GM21619 (cell line): ENCODE data around the gene F2RL3.
"Not testable (repeated sequence)": the region's sequence is repeated elsewhere in the genome, so short reads cannot be mapped to it uniquely, and the experiment has no call there.

Experiments
- ATAC-seq: cut with Tn5 transposase; IDR thresholded peaks from one replicate; pipeline ENCODE4 v1.9.1; 2021; ENCODE audit not compliant: unreplicated experiment

F2RL3 gene

DNA sequence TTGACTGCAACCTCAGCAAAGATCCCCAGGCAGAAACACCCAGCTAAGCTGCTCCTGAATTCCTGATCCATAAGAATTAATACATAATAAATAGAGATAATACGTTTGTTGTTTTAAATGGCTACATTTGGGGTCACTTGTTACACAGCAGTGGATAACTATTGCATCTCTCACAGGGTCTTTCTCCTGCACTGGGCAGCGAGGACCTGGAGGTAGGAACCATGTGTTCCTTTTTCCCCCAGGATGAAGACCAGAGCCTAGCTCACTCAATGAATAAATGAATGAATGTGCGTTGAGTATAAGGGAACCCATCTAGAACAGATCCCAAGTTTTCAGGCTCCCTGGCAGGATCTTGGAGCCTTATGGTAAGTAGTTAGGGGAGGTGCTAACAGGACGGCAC is 30.7 kb downstream of the F2RL3 start:
- no peak for ATAC-seq

DNA sequence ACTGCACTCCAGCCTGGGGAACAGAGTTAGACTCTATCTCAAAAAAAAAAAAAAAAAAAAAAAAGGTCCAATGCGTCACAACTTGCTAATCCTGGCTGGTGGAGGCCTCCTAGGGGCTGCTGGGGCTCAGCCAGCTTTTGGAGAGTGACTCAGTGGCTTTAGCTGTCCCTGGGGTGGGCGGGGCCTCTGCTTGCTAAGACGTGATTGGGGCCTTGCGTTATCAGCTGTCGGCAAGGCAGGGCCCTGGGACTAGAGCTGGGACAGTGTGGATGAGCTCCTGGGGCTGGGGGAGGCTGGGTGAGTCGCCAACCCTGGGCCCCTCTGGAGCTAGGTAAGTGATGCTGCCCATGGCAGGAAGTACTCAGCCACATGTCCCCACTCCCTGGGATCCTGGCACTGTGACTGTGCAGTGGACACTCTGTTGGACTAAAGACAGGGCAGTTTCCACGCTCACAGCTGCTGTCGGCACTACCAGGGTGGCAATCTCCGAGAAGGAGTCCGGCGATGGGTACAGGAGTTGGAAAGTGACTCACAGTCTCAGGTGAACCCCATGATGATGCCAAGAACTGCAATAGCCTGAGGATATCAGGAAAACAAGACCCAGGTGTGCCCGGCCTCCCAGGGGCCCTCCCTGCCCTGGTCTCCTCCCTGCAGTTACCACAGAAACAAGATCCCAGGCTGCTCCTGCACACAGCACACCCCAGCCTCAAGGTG is 32.2 kb downstream of the F2RL3 start:
- ATAC-seq = no peak

DNA sequence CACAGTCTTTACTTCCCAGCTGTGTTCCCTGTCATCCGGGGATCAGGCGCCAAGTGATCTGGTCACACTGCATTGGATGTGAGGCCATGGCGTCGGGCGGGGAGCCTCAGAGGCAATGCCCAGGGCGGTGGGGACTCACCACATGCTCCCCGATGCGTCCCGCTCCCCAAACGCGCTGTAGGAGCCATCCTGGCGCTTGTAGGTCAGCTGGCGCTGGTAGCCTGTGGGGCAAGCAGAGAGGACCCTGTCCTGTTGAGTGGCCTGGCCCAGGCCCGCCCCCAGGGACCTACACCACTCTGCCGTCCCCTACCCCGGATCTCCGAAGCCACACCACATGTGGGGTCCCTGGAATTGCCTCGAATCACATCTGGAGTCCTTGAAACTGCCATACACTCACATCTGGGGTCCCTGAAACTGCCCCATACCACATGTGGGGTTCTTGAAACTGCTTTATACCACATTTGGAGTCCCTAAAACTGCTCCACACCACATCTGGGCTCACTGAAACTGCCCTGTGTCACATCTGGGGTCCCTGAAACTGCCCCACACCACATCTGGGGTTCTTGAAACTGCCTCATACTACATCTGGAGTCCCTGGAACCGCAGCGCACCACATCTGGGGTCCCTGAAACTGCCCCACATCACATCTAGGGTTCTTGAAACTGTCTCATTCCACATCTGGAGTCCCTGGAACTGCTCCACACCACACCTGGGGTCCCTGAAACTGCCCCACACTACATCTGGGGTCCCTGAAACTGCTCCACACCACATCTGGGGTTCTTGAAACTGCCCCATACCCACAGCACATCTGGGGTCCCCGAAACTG is 33.2 kb downstream of the F2RL3 start:
- no peak for ATAC-seq

DNA sequence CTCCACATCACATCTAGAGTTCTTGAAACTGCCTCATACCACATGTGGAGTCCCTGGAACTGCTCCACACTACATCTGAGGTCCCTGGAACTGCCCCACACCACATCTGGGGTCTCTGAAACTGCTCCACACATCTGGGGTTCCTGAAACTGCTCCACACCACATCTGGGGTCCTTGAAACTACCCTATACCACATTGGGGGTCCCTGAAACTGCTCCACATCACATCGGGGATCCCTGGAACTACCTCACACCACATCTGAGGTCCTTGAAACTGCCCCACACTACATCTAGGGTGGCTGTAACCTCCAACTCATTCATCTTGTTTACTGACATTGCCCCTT is 33.8 kb downstream of the F2RL3 start:
- no peak for ATAC-seq

DNA sequence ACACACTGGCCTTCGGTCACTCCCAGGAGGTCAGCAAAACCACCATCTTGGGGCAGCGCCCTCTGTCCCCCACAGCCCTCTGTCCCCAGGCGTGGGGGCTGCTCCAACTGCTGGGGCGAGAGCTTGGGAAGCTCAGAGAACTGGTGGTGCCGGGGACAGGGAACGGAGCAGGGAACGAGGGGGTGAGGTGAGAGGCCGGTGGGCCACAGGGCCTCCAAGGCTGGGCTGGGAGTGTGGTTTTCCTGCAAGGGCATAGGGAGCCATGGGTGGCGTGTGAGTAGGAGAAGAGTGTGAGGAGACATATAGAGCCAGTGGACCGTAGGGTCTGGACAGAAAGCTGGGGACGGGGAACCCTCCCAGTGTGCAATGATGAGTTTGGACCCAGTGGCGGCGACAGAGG is 34.1 kb downstream of the F2RL3 start:
- no peak for ATAC-seq

DNA sequence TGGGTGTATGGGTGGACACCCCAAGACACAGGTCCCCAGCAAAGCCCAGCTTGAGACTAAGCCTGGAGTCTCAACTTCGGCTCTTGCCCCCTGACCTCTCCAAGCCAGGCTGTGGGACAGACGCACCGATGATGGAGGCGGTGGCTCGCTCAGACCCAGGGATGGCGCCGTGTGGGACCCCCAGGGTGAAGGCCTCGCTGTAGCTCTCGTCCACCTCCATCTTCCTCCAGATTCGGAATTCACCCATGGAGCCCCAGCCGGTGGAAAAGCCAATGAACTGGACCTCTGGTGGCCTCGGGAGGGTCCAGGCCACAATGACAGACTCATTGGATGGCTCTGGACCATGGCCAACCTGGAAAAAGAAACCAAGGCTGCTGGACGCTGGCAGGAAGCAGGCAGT is 39.1 kb downstream of the F2RL3 start:
- no peak for ATAC-seq

DNA sequence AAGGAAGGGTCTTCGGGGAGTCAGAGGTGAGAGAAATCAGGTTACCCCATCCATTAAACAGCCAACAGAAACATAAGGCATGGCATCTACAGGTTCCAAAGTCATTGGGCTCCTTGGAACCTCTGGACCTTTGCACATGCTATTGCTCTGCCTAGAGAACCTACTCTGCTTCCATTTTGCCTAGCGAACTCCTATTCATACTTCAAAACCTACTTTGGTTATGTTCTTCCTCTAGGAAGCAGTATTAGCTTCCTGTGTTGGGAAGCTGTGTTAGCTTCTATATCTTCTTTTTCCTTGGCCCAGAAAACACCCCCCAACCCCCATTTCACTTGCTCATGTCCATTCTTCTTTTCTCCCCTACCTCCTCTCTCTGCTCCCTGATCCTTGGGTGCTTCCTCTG is 39.6 kb downstream of the F2RL3 start:
- ATAC-seq = no peak

DNA sequence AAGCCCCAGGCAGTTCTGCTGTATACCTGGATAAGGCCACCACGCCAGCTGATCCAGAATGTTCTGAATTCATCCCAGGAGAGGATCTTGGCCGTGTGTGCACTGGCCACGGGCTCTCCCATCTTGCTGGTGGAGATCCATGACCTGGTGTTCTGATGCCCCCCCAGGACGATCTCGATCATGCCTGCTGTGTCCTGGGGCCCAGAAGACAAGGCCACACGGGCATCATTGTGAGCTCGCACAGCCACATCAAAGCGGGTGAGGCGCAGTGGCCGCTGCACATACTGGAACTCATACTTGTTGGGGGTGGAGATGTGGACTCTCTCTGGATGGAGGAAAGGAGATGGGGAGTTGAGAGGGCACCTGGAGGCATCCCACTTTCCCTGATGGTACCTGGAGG is 40.1 kb downstream of the F2RL3 start:
- no peak for ATAC-seq

DNA sequence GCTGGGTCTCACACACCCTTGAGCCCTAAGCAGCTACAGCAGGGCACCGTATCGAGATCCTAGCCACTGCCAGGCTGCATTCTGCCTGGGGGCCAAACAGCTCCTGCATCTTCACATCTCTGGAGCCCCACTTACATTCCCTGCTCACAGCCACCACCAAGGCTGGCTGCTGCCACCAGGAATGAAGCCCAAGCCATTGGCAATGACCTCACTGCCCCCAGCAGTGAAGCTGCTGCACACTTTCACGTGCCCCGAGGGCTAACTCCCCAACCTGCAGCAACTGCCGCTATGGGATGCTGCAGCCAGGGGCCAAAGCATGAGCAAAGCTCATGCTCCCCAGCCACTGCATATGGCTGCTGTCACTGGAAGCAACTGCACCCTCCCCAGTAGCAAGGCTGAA is 42.0 kb downstream of the F2RL3 start:
- no peak for ATAC-seq

DNA sequence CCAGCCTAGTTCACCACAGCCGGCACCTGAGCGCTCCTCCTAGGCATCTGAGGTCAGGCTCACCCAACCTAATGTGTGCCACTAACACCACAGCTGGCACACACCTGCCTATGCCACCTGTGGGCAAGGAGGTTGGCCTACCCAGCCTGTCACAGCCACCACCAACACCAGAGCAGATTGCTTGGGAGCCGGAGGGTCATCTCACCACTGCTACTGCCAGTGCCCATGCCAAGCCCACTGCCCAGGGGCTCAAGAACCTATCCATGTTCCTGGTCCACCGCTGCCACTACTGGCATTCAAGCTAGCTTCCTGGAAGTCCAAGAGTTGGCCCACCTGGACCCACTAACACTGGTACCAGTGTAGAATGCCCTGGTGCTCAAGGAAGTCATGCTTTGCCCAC is 42.5 kb downstream of the F2RL3 start:
- ATAC-seq = no peak

DNA sequence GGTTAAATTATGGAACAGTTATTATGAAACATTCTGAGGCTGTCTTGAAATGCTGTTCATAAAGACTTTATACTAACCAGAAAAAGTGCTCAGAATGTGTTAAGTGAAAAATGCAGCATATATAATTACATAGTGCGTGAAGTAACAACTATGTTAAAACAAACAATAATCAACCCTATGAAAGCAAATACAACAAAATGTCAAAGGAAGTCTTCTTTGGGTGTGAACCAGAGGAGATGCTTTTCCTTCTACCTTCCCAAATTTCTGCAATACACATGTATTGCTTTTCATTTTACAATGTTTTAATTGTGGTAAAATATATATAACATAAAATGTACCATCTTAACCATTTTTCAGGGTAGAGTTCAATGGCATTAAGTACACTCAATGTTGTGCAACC is 45.7 kb downstream of the F2RL3 start:
- no peak for ATAC-seq

DNA sequence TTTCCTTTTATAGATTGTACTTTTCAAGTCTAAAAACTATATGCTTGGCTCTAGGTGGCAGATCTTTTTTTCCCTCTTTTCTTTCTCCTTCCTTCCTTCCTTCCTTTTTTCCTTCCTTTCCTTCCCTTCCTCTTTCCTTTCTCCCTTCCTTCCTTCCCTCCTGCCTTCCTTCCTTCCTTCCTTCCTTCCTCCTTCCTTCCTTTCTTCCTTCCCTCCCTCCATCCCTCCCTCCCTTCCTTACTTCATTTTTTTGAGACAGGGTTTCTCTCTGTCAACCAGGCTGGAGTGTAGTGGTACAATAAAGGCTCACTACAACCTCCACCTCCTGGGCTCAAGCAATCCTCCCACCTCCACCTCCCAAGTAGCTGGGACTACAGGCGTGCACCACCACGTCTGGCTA is 48.1 kb downstream of the F2RL3 start:
- no peak for ATAC-seq

DNA sequence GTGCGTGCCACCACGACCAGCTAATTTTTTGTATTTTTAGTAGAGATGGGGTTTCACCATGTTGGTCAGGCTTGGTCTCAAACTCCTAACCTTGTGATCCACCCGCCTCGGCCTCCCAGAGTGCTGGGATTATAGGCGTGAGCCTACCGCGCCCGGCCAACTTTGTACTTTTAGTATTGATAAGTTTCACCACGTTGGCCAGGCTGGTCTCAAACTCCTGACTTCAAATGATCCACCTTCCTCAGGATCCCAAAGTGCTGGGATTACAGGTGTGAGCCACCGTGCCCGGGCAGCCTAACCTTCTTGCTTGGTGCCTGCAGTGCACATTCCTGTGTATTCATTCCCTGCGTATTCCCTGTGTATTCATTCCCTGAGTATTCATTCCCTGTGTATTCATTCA is 49.0 kb downstream of the F2RL3 start:
- ATAC-seq = not testable (repeated sequence)

DNA sequence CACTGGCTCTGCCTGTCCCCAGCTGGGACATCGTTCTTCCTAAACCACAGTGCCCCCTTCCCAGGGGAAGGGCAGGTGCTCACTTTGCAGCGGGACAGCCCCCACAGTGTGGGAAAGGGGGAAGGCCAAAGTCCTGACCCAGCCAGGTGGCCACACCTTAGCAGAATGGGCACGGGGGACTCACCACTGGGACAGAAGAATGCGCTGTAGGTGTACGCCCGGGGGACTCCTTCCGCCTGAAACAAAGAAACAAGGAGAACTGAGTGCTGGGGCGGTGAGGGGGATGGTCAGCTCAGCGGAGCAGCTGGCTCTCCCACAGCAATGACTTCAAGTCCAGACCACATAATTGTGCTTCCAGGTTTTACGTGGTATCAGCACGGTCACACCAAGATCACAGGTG is 49.4 kb downstream of the F2RL3 start:
- ATAC-seq = no peak

DNA sequence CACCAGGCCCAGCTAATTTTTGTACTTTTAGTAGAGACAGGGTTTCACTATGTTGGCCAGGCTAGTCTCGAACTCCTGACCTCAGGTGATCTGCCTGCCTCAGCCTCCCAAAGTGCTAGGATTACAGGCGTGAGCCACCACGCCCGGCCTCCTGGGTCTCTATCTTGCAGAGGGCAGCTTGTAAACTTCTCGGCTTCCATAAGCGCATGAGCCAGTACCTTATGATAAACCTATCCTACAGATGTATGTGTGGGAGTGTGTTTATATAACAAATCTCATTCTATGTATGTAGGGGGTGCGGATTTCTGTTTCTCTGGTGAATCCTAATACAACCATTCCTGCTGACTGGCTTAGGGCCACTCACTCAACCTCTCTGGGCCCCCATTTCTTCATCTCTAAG is 51.3 kb downstream of the F2RL3 start:
- not testable (repeated sequence) for ATAC-seq

DNA sequence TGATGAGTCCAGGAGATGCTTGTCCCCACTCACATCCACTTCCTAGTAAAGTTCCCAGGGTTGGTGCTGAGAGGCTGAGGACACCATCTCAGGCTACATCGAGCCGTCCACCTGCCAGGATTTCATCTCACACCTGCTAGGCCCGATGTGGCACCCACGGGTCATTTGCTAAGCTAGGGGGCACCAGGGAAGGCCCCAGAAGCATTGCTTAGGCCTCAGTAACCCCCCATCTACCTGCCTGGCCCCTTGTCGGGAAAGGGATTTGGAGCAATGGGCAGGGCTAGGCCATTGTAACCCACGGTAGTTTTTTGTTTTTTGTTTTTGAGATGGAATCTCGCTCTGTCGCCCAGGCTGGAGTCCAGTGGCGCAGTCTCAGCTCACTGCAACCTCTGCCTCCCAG is 51.8 kb downstream of the F2RL3 start:
- ATAC-seq = no peak
